SK-N-SH treated with all-trans-retinoic acid at 6 μM for 48 hours (cell line): ENCODE results near the gene FFAR3.

Experiments used
- ARNTL ChIP-seq: fragments of 450-650 bp; formaldehyde crosslinking; IDR thresholded peaks from 2 replicates; pipeline ENCODE4 v1.5.0; 2020; ENCODE audit warnings: low read depth, mild to moderate bottlenecking, moderate library complexity, borderline replicate concordance
- ESRRG ChIP-seq: fragments of 250-450 bp; sonication (Bioruptor Pico); IDR thresholded peaks from 2 replicates; pipeline ENCODE4 v1.6.1; 2021; ENCODE audit warnings: mild to moderate bottlenecking
- TOX ChIP-seq: fragments of 250-450 bp; sonication (Bioruptor Pico); IDR thresholded peaks from 2 replicates; pipeline ENCODE4 v1.8.0; 2021; ENCODE audit warnings: mild to moderate bottlenecking, moderate library complexity, borderline replicate concordance
- ZNF565 ChIP-seq: fragments of 450-650 bp; formaldehyde crosslinking; conservative IDR thresholded peaks from 2 replicates; pipeline ENCODE4 v1.5.0; 2020; ENCODE audit warnings: low read depth, mild to moderate bottlenecking, moderate library complexity
- ZNF70 ChIP-seq: fragments of 450-650 bp; formaldehyde crosslinking; IDR thresholded peaks from 2 replicates; pipeline ENCODE4 v1.5.0; 2020; ENCODE audit warnings: mild to moderate bottlenecking, moderate library complexity
- TF ChIP-seq, protein P1 (sequence below): fragments of 250-450 bp; sonication (Bioruptor Pico); IDR thresholded peaks from 2 replicates; pipeline ENCODE4 v1.8.0; 2020; ENCODE audit warnings: mild to moderate bottlenecking, moderate library complexity, borderline replicate concordance

- TF ChIP-seq ARNTL (CRISPR knock-in tag) (no peak), ZNF565 (CRISPR knock-in tag) (no peak), TOX (CRISPR knock-in tag) (no peak), ESRRG (CRISPR knock-in tag) (no peak), ZNF70 (CRISPR knock-in tag) (no peak)
- TF ChIP-seq, protein P1, sequence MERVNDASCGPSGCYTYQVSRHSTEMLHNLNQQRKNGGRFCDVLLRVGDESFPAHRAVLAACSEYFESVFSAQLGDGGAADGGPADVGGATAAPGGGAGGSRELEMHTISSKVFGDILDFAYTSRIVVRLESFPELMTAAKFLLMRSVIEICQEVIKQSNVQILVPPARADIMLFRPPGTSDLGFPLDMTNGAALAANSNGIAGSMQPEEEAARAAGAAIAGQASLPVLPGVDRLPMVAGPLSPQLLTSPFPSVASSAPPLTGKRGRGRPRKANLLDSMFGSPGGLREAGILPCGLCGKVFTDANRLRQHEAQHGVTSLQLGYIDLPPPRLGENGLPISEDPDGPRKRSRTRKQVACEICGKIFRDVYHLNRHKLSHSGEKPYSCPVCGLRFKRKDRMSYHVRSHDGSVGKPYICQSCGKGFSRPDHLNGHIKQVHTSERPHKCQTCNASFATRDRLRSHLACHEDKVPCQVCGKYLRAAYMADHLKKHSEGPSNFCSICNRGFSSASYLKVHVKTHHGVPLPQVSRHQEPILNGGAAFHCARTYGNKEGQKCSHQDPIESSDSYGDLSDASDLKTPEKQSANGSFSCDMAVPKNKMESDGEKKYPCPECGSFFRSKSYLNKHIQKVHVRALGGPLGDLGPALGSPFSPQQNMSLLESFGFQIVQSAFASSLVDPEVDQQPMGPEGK (CRISPR knock-in tag) = no peak
Measured at GRCh38 chr19:35346193-35347052, 11.8 kb upstream of the FFAR3 start.
